ENCODE results near the gene PCTP. TPM values are rescaled to one million over a fixed set of nuclear protein-coding genes. Genes with fewer than 3 reads are reported as not detected.

Gene PCTP
- 10 to 100 TPM; 10.4 to 12.6 (median 11.8) TPM for polyA plus RNA-seq (ENCODE audit: insufficient read length in 10 of 10)
- long read RNA-seq, donor 1, partial matches to known transcripts: 0 of 3 reads
- long read RNA-seq, donor 1, other reads (novel, unspliced or antisense): 0 of 3 reads
- long read RNA-seq, donor 2, partial matches to known transcripts: 0 of 4 reads
- long read RNA-seq, donor 2, other reads (novel, unspliced or antisense): 0 of 4 reads
- long read RNA-seq, donor 3: 0 reads
- long read RNA-seq, donor 4, partial matches to known transcripts: 0 of 2 reads
- long read RNA-seq, donor 4, other reads (novel, unspliced or antisense): 0 of 2 reads
- long read RNA-seq, donor 5, transcript PCTP-201 (6 exons, 2,044 nt): major isoform, 6 of 9 reads
- long read RNA-seq, donor 5, partial matches to known transcripts: 0 of 9 reads
- long read RNA-seq, donor 5, other reads (novel, unspliced or antisense): 0 of 9 reads
- long read RNA-seq, donor 6, transcript PCTP-201 (6 exons, 2,044 nt): major isoform, 5 of 6 reads
- long read RNA-seq, donor 6, partial matches to known transcripts: 0 of 6 reads
- long read RNA-seq, donor 6, other reads (novel, unspliced or antisense): 0 of 6 reads
- long read RNA-seq, donor 7: 0 reads
- long read RNA-seq, donor 8, partial matches to known transcripts: 0 of 3 reads
- long read RNA-seq, donor 8, other reads (novel, unspliced or antisense): 0 of 3 reads
- long read RNA-seq, donor 9: 0 reads

DNA sequence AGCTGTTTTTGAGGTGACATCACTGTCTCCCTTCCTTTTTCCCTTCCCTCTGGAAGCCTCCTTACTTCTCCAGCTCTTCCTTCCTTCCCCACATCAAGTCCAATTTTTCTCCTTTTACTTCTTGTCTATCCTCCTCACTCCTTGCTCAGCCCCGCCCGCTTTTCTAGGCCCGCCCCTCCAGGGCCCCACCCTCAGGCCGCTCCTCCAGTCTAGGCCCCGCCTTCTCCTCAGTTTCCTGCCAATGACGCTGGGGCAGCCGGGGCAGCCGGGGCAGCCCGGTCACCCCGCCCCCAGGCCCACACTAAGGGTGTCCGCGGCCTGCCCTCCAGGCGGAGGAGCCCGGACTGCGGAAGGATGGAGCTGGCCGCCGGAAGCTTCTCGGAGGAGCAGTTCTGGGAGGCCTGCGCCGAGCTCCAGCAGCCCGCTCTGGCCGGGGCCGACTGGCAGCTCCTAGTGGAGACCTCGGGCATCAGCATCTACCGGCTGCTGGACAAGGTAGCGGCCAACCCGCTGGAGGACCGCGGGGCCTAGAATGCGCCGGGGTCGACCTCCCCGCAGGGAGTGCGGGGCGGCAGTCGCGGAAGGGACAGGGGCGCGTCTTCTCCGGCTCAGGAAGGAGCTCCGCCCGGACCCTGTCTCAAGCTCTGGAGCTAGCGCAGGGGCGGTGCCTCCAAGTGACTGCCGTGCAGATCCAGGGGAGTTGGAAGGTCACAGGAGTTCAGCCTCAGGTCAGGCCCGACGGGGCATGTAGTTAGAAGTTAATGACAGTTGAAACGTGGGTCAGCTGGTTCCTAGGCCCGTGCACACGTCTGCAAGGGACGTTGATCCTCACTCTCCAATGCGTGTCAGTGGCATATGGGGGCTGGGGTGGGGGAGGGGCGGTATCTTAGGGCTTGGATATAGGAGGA is at the start of gene PCTP:
TSS of gene PCTP (plus strand) at position 302 of the 908 bp plus-strand sequence. CDS start at position 355, 53 bp downstream.
- DNase-seq: peak; percentile 88 to 96 (median 89)

DNA sequence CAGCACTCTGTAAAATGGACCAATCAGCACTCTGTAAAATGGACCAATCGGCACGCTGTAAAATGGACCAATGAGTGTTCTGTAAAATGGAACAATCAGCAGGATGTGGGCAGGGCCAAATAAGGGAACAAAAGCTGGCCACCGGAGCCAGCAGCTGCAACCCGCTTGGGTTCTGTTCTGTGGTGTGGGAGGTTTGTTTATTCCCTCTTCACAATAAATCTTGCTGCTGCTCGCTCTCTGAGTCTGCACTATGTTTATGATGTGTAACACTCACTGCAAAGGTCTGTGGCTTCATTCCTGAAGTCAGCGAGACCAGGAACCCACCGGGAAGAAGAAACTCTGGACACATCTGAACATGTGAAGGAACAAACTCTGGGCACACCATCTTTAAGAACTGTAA is 48.7 kb upstream of the PCTP start:
- no peak for DNase-seq

DNA sequence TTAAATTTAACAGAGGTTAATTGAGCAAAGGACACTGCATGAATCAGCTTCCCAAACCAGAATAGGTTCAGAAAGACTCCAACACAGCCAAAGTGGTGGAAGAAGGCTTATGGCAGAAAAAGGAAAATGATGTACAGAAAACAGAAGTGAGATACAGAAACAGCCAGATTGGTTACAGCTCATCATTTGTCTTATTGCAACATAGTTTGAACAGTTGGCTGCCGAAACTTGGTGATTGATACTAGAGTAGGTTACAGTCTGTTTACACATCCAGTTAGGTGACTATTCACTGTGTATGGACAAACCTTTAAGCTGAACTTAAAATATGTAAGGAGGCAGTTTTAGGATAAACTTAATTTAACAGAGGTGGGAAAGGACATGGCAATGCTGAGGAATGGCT is 46.5 kb upstream of the PCTP start:
- DNase-seq: no peak

DNA sequence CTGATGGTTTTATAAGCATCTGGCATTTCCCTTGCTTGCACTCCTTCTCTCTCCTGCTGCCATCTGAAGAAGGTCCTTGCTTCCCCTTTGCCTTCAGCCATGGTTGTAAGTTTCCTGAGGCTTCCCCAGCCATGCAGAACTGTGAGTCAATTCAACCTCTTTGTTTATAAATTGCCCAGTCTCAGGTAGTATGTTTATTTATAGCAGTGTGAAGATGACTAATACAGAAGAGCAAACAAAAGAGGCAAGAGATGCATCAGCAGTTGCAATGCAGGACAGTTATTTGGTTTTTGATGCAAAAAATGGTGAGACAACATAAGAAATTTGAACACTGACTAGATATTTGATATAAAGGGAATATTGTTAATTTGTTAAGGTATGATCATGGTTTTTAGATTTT is 45.0 kb upstream of the PCTP start:
- no peak for DNase-seq

DNA sequence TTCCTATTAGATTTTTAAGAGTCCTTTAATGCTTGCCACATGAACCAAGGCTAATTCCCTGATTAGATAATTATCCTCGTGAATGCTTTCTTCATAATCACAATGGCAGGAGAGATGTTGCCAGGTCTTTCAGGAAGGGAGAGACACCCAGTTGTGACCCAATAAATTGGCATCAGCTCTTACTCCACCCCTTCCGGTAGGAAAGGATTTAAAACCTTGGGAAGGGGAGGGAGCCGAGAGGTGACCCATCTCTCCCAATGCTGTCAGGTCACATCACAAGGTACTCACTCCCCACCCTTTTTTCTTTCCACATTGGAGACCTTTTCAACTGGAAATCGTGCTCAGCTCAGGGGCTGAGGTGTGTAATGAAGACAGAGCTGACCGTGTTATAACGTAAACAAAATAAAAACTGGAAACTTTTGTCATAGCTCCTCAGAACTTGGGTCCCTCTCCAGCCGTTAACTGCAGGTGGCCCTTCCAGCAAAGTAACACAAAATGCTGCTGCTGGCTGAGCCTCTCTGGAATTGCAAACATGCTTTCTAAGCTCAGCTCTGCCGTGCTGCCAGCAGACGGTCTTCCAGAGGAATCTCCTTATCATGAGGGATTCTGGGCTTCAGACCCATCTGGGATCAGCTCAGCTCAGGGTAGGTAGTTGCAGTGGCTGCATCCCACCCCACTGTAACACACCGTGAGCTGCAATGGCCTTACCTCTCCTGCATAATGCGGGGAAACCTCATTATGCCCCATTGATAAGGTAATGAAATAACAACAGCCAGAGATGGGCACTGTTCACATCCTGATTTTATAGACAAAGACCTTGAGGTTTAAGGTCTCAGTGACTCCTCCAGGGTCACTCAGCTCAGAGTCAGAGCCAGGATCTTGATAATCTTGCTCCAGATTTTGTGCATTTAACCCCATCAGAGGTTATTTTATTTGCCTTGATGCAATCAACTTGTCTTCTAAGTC is 43.8 kb upstream of the PCTP start:
- DNase-seq: no peak

DNA sequence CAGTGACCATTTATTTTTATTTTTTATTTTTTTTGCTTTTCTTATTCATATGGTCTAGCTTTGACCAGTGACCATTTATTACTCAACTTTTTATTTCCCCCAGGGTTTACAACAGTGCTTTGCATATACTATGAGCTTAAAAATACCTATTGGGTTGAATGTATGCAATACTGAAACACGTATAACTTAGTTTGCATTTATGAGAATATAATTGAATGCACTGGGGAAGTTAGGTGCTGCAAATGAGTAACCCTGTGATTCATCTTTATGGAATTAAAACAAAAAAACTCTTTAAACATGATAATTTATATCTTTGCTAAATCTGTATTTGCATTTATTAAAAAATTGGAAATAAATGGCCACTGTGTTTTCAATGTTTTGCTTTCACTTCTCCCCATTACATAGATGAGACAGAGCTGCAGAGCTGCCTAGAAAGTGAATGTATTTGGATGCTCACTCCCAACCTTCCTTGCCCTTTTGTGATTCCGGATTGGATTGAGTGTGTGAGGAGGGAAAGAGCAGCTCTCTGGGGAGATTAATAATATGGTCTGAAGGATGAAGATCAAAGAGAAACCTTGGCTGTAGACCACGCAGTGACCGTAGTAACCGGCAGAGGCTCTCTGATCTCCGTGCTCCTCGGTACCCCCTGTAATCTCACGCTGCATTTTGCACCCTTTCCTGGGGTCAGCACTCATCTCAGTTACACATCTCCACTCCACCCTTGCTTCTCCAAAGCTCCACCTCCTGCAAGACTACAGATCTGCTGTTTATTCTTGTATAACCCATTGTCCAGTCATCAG is 42.5 kb upstream of the PCTP start:
- DNase-seq: no peak

DNA sequence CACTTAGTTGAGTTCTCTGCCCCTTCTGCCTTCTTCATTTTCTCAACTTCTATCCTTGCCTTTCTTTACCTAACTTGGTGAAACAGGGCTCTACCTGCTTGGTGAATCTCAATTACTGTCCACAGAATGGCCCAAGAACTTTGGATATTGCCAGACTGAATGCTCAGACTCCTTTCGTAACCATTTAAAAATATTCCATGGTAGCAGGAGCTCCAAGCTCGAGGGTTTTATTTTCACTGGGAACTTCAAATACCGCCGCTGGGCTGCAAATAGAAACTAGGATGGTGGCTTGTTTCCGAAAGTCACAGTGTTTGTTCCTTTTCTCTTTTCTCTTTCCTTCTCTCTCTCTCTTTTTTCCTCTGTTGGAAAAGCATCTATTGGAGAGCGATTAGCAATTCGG is 41.4 kb upstream of the PCTP start:
- DNase-seq: no peak

DNA sequence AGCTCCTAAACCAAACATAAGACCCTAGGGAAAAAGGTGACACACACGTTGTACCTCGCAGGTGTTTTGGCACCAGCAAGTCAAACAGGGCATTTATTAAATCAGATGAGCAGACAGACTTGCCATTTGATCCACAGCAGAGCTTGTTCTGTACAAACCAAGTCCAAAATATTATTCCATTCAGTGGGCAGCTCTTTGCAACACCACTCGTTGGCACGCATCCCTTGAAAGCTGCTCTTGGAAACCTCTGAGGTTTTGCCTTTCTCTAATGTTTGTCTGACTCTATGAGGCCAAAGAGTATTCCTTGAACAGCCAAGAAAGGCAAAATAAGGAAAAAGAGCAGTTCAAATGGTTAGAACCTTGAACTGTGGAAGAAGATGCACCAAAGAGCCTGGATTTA is 40.9 kb upstream of the PCTP start:
- no peak for DNase-seq

DNA sequence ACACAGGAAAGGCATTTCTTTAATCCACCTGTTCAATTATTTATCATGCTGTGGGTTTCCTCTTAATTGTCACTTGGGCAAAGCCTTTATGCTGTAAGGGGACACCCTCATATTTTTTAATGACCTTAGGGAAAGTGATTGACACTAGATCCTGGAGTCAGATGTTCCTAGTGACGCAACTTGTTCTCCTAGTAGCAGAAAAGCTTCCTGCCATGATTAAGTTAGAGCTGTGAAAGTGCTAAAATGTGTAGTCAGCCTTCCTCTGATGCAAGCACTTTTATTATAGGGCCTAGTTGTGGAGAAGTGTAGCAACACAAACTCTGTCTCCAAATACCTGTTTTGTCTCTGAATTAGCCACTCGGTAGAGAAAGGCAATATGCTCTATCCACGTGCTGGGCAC is 40.4 kb upstream of the PCTP start:
- no peak for DNase-seq

DNA sequence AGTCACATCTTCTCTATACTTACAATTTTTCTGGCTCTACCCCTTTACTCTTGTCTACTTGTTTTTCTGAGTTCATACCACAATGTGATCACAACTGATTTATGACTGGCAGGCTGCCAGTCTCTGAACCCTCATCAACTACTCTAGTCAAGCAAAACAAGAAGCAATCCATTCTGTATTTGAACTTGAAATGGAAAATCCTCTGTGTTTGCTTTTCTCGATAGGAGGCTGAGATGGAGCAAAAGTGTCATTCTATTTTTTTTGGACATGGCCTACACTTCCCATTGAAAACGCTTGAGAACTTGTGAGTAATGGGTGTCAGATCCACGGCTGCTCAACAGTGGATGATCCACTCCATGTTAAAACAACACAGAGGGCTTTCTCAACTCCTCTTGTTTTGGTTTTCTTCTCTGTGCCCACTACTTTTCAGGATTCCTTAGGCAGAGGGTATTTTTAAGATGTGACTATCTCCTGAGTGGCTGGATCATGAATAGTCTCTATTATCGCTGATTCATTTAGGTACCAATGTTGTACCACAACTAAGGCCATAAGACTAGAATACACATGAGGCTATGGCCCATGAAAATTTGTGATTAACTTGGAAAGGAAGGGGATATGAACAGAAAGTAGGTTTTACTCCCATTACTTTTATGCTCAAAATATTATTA is 39.9 kb upstream of the PCTP start:
- DNase-seq: no peak

DNA sequence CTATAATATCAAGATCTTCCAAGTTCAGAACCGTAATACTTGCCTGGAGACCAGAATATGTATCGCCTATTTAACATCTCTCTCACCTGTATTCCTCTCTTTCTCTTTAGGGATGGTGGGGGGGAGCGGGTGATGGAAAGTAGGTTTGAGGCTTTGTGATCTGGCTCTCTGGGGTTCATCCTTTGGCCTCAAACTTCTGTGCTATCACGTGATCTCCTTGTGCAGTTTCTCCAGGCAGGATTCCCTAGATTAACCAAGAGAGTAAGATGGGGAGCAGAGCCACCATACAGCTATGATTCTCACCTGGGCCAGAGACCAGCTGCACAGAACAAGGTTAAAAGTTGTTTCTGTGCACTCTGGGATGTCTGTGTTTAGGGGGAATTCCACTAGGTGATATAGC is 33.4 kb upstream of the PCTP start:
- no peak for DNase-seq

DNA sequence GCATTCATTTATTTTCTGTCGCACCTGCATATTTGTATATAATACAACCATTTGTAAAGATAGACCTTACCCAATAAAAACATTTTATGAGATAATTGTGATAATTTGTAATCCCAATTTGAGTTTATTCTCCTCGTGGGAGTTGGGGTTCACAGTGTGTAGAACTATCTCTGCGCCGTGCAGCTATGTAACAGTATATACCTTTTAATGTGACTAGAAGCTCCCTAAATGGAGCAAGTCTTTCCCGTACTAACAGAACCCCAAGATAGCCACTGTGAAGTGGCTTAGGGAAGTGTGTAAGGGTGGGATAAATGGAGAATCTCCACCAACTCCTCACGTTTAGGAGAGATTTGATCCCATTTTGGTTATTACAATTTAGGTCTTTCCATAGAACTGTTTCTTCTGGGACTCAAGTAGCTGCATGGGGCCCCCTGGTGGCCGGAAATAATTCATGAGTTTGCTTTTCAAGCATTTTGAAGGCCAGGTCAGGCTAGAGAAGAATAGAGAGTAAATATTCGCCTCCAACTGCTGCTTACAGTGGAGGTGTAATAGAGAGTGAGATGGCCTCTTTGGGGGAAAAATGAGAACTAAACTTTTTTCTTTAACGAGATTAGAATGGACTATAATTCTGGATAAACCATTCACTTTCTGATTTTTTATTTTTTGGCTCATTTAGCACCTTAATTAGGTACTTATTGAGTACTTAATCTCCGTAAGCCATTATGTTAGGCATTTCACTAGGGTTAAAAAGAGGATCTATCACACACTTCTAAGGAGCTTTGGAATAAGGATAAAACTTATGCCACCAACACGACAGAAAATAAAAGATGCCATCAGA is 32.7 kb upstream of the PCTP start:
- DNase-seq: peak; percentile 64 to 85 (median 79)

DNA sequence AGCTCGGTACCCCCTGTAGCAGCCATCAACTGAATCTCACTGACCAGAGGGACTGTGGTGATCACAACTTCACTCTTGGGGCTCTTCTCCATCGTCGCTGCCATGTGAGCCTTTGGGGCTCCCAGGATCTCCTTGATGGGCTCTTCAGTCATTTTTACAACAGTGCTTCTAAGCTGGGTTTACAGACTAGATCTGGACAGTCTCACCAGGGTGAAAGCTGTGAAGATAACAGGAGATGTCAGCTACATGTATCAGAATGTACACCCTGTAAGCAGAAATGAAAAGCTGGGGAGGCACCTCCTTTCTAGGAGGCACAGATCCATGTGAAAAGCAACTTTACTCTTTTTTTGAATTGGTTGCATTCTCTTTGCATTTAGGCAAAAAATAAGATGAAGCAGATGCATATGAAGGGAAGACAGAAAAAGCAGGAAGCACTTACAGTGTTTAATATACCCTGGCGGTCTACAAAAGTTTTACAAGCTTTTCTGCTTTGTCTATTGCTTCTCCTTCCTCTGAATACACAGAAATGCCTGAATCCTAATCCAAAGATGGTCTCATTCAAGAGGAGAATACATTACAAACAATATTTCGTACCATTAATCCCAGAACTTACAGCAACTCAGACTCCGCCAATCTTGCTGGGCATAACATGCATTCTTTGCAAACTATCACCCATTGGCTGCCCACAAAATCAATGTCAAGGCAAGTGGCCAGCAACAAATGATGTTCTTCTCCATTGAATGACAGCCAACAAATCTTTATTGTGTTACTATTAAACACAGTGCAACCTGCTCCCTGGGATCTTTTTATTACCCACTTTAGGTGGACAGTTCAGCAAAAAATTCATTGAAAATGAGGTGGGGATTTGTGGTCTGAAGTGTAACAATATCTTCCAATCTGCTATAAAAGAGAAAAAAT is 29.7 kb upstream of the PCTP start:
- DNase-seq: no peak

DNA sequence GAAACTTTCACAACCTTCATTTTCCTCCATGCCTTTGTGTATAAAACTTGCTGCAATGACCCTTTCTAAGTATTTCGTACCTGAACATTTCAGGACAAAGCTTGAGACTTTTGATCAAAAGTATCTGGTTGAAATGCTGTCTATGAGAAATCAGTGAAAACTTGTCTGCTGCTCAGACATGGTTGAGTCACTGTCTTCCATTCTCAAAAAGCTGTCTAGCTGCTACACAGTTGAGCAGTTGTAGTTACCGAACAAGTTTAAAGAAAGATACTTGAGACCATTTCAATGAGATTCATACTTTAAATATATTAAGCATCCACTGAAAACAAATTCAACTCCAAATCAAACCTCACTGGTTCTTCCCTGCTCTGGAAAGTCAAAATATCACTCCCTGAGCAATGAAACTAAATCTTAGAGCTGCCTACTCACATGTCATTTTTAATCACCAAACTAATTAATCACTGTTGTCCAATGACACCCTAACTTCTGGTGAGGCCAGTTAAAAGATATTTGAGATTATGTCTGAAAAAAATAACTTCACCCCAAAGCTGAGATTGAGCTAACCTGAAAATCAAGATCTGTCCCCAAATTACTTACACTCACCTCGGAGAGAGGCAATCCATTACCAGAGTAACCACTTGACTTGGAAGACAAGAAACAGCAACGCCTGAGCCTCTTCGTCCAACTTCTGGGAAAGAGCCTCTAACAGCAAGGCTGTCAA is 28.7 kb upstream of the PCTP start:
- DNase-seq: no peak

DNA sequence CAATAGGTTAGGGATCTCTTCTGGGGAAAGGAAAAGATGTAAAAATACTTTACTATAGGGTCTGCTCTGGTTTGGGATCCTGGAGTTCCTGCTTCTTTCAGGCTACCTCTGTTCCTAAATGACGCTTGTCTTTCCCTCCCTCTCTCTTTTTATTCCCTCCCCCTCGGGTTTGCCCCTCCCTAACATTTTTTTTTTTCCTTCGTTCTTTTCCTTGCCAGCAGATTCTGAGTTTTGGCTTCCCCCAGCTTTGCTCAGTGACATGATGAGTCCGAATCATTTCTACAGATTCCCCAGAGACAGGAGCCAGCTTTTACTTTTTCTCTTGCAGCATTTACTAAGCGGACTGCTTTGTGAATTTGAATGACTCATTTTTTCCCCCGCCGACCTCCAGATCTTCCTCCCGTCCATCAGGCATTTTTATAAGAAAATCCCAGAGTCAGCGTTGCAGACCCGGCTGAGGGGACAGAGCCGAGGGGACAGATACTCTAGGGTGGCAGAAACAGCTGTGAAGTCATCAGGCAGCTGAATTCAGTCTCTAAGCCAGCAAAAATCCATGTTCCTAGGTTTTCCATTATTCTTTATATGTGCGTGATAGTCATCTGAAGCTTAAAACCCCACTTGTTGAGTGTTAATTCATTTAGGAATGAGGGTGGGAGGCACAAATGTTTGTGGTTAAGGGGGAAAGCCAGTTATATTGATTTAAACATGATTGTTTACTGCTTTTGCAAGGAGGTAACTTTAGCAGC is 27.9 kb upstream of the PCTP start, which contains the start of gene TMEM100:
TSS of gene TMEM100 (minus strand) at position 123 of the 746 bp plus-strand sequence. CDS start 1,794 bp downstream, outside the sequence.
- DNase-seq: peak; percentile 81 to 90 (median 90)

DNA sequence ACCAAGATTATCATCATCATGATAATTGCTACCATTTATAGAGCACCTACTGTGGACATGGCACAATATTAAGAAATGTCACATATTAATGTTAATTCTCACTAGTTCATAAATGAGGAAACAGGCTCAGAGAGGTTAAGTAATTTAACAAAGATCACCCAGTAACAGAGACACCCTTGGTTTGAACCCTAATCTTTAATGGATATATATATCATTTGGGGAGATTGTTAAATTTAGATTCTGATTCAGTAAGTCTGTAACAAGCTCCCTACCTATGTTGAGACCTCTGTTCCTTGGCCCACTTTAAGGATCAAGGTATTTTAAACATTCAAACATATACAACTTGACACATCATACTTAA is 27.4 kb upstream of the PCTP start:
- no peak for DNase-seq
